GM21515 (cell line): Measurements from ENCODE around the gene NRCAM.
"Not testable (repeated sequence)": the region's sequence is repeated elsewhere in the genome, so short reads cannot be mapped to it uniquely, and the experiment has no call there.

ENCODE experiments used
- ATAC-seq: cut with Tn5 transposase; IDR thresholded peaks from one replicate; pipeline ENCODE4 v1.9.1; 2021; ENCODE audit not compliant: unreplicated experiment

NRCAM gene

GRCh38 chr7:108285003-108285368, 171.2 kb downstream of the NRCAM start:
- no peak for ATAC-seq

- no peak for ATAC-seq
These were observed 171.8 kb downstream of the NRCAM start for GRCh38 chr7:108284349-108285002.

- no peak for ATAC-seq
These were observed 173.0 kb downstream of the NRCAM start for GRCh38 chr7:108283252-108283651.

- ATAC-seq = no peak
These were observed 173.7 kb downstream of the NRCAM start for GRCh38 chr7:108282427-108282996.

GRCh38 chr7:108280136-108280535, 176.1 kb downstream of the NRCAM start:
- ATAC-seq = no peak

GRCh38 chr7:108278776-108279175, 177.5 kb downstream of the NRCAM start:
- no peak for ATAC-seq

- no peak for ATAC-seq
These were observed 178.0 kb downstream of the NRCAM start for GRCh38 chr7:108278281-108278680.

- ATAC-seq = not testable (repeated sequence)
These were observed 181.8 kb downstream of the NRCAM start for GRCh38 chr7:108274447-108274846.

GRCh38 chr7:108272891-108273290, 183.3 kb downstream of the NRCAM start:
- ATAC-seq = not testable (repeated sequence)

- no peak for ATAC-seq
These were observed 185.7 kb downstream of the NRCAM start for GRCh38 chr7:108270385-108271015.

- ATAC-seq = no peak
These were observed 187.9 kb downstream of the NRCAM start for GRCh38 chr7:108268200-108268820.

- ATAC-seq = no peak
These were observed 188.6 kb downstream of the NRCAM start for GRCh38 chr7:108267615-108268014.

- ATAC-seq = no peak
These were observed 189.7 kb downstream of the NRCAM start for GRCh38 chr7:108266491-108266890.

GRCh38 chr7:108266035-108266434, 190.2 kb downstream of the NRCAM start:
- ATAC-seq = no peak

GRCh38 chr7:108265007-108265406, 191.2 kb downstream of the NRCAM start:
- ATAC-seq = no peak

- ATAC-seq = no peak
These were observed 192.8 kb downstream of the NRCAM start for GRCh38 chr7:108263425-108263824.

GRCh38 chr7:108261560-108262255, 194.5 kb downstream of the NRCAM start:
- no peak for ATAC-seq

GRCh38 chr7:108259447-108259846, 196.8 kb downstream of the NRCAM start:
- ATAC-seq = not testable (repeated sequence)

- ATAC-seq = no peak
These were observed 198.3 kb downstream of the NRCAM start for GRCh38 chr7:108257954-108258353.

- no peak for ATAC-seq
These were observed 202.0 kb downstream of the NRCAM start for GRCh38 chr7:108254259-108254658.

- no peak for ATAC-seq
These were observed 202.8 kb downstream of the NRCAM start for GRCh38 chr7:108253275-108254044.
